Measurements from ENCODE around the gene PRKCA. TPM values are rescaled to one million over a fixed set of nuclear protein-coding genes. Genes with fewer than 3 reads are reported as not detected.

PRKCA gene
- total and polyA plus RNA-seq, 10 of the 15 experiments (the other 5 are each of a cell fraction or from before 2014, with no cell fraction given): 0.11 to 14.6 (median 0.72) TPM

DNA sequence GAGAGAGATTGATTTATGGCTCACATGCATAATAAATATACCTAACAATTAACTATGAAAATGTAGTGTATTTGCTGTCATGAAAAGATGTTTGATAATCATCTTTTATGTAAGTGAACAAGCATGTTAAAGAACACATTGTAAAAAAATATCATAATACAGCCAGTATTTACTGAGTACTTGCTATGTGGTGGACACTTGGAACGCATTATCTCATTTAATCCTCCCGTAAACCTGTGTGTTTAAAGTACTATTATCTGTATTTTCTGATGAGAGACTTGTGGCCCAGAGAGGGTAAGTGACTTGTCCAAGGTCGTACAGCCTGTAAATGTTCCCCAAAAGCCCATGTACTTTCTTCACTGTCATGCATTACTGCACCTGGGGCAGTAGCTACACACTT is 70.7 kb downstream of the PRKCA start (continued):
- TF ChIP-seq, protein P1, sequence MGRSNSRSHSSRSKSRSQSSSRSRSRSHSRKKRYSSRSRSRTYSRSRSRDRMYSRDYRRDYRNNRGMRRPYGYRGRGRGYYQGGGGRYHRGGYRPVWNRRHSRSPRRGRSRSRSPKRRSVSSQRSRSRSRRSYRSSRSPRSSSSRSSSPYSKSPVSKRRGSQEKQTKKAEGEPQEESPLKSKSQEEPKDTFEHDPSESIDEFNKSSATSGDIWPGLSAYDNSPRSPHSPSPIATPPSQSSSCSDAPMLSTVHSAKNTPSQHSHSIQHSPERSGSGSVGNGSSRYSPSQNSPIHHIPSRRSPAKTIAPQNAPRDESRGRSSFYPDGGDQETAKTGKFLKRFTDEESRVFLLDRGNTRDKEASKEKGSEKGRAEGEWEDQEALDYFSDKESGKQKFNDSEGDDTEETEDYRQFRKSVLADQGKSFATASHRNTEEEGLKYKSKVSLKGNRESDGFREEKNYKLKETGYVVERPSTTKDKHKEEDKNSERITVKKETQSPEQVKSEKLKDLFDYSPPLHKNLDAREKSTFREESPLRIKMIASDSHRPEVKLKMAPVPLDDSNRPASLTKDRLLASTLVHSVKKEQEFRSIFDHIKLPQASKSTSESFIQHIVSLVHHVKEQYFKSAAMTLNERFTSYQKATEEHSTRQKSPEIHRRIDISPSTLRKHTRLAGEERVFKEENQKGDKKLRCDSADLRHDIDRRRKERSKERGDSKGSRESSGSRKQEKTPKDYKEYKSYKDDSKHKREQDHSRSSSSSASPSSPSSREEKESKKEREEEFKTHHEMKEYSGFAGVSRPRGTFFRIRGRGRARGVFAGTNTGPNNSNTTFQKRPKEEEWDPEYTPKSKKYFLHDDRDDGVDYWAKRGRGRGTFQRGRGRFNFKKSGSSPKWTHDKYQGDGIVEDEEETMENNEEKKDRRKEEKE (IDR thresholded peaks at IDR 0.05): no peak
- no peak for TF ChIP-seq BRCA1 (IDR thresholded peaks at IDR 0.05; ENCODE audit: low read depth, low read length)

DNA sequence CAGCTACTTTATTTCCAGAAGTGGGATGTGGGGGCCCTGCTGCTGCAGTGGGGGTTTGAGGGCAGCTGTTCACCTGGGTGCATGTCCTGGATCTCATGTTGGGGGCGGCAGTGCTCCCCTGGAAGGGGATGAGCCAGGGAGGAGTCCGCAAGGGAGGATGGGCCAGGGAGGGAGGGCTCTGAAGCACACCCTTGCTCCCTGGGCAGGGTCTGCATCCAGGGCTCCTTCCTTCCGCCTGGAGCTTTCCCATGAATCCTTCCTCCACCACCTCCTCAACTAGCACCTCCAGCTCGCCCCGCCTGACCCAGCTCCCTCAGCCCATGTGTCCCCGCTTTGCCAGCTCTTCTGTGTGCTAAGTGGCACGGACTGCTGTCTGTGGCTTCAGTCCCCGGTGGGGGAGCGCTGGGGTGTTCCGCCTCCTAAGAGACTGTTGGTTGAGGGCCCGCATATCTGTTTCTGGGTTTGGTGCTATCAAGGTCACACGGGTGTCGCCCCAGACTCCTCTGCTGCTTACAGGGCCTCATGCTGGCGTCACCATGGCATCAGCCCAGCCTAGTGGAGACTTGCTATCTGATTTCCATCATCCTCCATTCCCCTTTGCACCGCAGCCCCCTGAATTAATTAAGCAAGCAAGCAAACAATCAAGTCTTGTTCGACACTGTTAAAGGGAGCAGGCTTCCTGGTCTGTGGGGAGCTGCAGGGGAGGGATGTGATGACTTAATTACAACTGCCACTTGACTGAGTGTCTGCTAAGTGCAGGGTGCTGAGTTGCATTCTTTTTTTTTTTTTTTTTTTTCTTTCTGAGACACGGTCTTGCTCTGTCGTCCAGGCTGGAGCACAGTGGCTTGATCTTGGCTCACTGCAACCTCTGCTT is 71.8 kb downstream of the PRKCA start:
- BruUV-seq (replicated peaks): no TSS peak
- Histone ChIP-seq H3K4me1 (ENCODE audit: control insufficient read depth, insufficient read depth, low read length) (no peaks in the 10 kb centered on the region), H3K27ac (ENCODE audit: control insufficient read depth, insufficient read depth) (no peak overlapping the region), H3K9me3 (replicated peaks; ENCODE audit: control insufficient read depth, insufficient read depth, low read length) (no peaks in the 10 kb centered on the region), H3K9ac (ENCODE audit: control insufficient read depth, insufficient read depth, low read length) (no peak overlapping the region), H3K4me2 (ENCODE audit: control insufficient read depth, insufficient read depth) (no peak overlapping the region), H3K4me3 (no peak overlapping the region), H3K27me3 (replicated peaks in 1 of 2; ENCODE audit: control insufficient read depth in 2 of 2, insufficient read depth in 2 of 2, low read length in 1 of 2) (no peaks in the 10 kb centered on the region), H3K79me2 (ENCODE audit: control insufficient read depth, insufficient read depth, low read length) (no peaks in the 10 kb centered on the region), H2AFZ (ENCODE audit: control insufficient read depth, low read depth, low read length) (no peak overlapping the region), H4K20me1 (ENCODE audit: control insufficient read depth, insufficient read depth) (no peaks in the 10 kb centered on the region), H3K36me3 (ENCODE audit: control insufficient read depth in 2 of 2, insufficient read depth in 2 of 2, low read length in 1 of 2) (no peaks in the 10 kb centered on the region)
- intact Hi-C loops (cut with micrococcal nuclease; ENCODE audit: unreplicated experiment): no loop called here
- FAIRE-seq: no peak
- no peak for DNase-seq (ENCODE audit: low read depth, low spot score)
- ChIA-PET POLR2A (no interaction called here), CTCF (no interaction called here), RAD21 (ENCODE audit: unreplicated experiment) (no interaction called here), SMC1A (ENCODE audit: uncharacterized antibody, unreplicated experiment) (no interaction called here)
- in situ Hi-C loops (cut with MboI): no loop called here
- ATAC-seq: no peak; the same call in 2 of the 3 replicates
- WGBS (ENCODE audit: insufficient coverage, insufficient replicate concordance, low lambda C conversion rate, missing lambda C conversion rate): 41% methylated on average over 16 of the region's 18 CpGs
- TF ChIP-seq HDAC2 (IDR thresholded peaks at IDR 0.05) (no peak), SMAD5 (IDR thresholded peaks at IDR 0.05; ENCODE audit: low read depth) (no peak)
- TF ChIP-seq, protein P2, sequence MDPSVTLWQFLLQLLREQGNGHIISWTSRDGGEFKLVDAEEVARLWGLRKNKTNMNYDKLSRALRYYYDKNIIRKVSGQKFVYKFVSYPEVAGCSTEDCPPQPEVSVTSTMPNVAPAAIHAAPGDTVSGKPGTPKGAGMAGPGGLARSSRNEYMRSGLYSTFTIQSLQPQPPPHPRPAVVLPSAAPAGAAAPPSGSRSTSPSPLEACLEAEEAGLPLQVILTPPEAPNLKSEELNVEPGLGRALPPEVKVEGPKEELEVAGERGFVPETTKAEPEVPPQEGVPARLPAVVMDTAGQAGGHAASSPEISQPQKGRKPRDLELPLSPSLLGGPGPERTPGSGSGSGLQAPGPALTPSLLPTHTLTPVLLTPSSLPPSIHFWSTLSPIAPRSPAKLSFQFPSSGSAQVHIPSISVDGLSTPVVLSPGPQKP (IDR thresholded peaks at IDR 0.05; ENCODE audit: low read depth, low read length): no peak
- TF ChIP-seq, protein P3, sequence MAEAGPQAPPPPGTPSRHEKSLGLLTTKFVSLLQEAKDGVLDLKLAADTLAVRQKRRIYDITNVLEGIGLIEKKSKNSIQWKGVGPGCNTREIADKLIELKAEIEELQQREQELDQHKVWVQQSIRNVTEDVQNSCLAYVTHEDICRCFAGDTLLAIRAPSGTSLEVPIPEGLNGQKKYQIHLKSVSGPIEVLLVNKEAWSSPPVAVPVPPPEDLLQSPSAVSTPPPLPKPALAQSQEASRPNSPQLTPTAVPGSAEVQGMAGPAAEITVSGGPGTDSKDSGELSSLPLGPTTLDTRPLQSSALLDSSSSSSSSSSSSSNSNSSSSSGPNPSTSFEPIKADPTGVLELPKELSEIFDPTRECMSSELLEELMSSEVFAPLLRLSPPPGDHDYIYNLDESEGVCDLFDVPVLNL (IDR thresholded peaks at IDR 0.05; ENCODE audit: low read depth, low read length): no peak
- TF ChIP-seq, protein P4, sequence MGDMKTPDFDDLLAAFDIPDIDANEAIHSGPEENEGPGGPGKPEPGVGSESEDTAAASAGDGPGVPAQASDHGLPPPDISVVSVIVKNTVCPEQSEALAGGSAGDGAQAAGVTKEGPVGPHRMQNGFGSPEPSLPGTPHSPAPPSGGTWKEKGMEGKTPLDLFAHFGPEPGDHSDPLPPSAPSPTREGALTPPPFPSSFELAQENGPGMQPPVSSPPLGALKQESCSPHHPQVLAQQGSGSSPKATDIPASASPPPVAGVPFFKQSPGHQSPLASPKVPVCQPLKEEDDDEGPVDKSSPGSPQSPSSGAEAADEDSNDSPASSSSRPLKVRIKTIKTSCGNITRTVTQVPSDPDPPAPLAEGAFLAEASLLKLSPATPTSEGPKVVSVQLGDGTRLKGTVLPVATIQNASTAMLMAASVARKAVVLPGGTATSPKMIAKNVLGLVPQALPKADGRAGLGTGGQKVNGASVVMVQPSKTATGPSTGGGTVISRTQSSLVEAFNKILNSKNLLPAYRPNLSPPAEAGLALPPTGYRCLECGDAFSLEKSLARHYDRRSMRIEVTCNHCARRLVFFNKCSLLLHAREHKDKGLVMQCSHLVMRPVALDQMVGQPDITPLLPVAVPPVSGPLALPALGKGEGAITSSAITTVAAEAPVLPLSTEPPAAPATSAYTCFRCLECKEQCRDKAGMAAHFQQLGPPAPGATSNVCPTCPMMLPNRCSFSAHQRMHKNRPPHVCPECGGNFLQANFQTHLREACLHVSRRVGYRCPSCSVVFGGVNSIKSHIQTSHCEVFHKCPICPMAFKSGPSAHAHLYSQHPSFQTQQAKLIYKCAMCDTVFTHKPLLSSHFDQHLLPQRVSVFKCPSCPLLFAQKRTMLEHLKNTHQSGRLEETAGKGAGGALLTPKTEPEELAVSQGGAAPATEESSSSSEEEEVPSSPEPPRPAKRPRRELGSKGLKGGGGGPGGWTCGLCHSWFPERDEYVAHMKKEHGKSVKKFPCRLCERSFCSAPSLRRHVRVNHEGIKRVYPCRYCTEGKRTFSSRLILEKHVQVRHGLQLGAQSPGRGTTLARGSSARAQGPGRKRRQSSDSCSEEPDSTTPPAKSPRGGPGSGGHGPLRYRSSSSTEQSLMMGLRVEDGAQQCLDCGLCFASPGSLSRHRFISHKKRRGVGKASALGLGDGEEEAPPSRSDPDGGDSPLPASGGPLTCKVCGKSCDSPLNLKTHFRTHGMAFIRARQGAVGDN (IDR thresholded peaks at IDR 0.05): no peak
- TF ChIP-seq, protein P5, sequence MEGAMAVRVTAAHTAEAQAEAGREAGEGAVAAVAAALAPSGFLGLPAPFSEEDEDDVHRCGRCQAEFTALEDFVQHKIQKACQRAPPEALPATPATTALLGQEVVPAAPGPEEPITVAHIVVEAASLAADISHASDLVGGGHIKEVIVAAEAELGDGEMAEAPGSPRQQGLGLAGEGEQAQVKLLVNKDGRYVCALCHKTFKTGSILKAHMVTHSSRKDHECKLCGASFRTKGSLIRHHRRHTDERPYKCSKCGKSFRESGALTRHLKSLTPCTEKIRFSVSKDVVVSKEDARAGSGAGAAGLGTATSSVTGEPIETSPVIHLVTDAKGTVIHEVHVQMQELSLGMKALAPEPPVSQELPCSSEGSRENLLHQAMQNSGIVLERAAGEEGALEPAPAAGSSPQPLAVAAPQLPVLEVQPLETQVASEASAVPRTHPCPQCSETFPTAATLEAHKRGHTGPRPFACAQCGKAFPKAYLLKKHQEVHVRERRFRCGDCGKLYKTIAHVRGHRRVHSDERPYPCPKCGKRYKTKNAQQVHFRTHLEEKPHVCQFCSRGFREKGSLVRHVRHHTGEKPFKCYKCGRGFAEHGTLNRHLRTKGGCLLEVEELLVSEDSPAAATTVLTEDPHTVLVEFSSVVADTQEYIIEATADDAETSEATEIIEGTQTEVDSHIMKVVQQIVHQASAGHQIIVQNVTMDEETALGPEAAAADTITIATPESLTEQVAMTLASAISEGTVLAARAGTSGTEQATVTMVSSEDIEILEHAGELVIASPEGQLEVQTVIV (IDR thresholded peaks at IDR 0.05; ENCODE audit: borderline replicate concordance, partially characterized antibody): no peak

Measured in GM12878 (cell line).